M059J (cell line): ENCODE results near the gene PIAS1. TPM values are rescaled to one million over a fixed set of nuclear protein-coding genes. Genes with fewer than 3 reads are reported as not detected.
"Not testable (repeated sequence)": the region's sequence is repeated elsewhere in the genome, so short reads cannot be mapped to it uniquely, and the experiment has no call there.

Experiments used
- DNase-seq: peaks from one replicate; pipeline ENCODE4 v3.0.0-alpha.2; 2012; ENCODE audit warnings: low read depth
- total RNA-seq: library from RNA; depleted of rRNA; stranded (reverse); fragments of >200 nt; shearing (Covaris generic); gene quantifications from 2 replicates; pipeline ENCODE4 v1.2.3, GENCODE V29; 2014

Gene PIAS1
- total RNA-seq, 1 experiment from 2014 or later: 42.1 TPM

GRCh38 chr15:68218331-68218730 is 164.2 kb downstream of the PIAS1 start:
- no peak for DNase-seq

DNA sequence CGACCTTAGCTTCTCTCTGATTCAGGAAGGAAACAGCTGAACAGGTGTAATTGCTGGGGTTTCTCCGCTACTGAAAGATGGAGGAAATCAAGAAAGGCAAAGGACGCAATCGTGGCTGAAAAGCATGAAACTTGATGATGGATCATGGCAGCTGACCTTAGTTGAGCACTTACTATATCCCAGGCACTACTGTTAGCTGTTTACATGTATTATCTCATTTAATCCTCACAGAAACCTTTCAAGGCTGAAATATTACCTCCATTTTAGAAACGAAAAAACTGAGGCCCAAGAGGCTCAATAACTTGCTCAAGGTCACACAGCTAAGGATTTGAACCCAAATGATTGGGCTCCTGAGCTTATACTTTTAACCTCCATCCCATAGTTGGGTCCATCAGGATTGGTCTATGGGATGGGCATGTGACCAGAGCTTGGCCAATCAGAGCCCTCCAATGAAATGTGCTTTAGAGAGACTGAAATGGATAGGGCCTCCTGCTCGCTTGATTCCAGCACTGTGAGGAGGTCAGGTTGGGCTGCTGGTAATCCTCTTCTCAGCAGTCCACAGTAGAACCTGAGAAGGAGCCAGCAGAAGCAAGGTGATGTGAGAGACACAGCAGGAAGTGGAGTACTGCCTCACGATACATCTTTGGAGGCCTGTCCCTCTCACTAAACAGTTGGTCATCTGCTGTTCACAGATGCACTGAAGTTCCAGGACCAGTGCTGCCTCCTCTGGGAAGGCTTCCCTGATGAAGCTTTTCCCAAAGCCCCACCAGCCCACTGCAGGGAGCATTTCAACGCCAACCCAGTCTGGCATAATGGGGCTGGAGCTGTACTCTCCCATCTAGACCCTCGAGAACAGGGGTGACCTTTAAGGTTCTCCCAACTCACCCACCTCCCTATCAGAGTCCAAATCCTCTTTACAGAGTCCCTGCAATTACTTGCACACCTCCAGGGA is 165.0 kb downstream of the PIAS1 start:
- no peak for DNase-seq

DNA sequence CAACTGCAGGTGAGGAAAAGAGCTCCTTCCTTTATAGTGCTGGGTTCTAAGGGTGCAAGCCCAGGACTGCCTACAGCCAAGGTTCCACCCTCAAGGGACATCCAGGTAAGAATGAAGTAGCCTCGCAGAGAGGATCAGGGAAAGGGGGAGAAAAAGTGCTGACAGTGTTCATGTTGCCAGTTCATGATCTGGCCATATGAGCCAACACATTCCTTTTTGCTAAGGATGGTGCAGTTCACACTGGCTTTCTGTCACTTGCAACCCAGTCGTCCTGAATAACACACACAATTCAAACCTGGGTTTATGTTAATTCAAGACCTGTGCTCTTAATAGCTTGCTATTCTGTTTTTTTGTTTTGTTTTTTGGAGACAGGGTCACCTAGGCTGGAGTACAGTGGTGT is 166.4 kb downstream of the PIAS1 start:
- DNase-seq: no peak

- DNase-seq: no peak
Measured at GRCh38 chr15:68220967-68221366, 166.9 kb downstream of the PIAS1 start.

GRCh38 chr15:68221530-68222431 is 167.7 kb downstream of the PIAS1 start:
- DNase-seq: not testable (repeated sequence)

- not testable (repeated sequence) for DNase-seq
Measured at GRCh38 chr15:68222432-68222743, 168.3 kb downstream of the PIAS1 start.

DNA sequence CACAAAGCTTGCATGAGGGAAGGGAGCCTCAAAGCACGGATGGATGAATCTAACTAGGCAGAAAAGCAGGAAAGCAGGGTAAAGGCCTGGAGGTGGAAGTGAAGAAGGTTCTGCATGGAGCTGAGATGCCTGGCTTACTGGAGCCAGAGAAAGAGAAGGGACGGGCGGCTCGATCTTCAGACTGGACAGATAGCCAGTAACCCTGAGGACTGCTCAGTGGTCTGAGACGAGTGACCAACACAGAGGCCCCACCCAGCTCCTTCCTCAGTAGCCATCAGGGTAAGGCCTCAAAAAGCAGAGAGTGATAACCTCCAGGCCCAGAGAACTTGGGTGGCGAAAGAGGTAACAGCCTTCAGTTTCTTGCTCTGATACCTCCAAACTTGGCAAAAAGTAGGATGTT is 169.1 kb downstream of the PIAS1 start:
- no peak for DNase-seq

DNA sequence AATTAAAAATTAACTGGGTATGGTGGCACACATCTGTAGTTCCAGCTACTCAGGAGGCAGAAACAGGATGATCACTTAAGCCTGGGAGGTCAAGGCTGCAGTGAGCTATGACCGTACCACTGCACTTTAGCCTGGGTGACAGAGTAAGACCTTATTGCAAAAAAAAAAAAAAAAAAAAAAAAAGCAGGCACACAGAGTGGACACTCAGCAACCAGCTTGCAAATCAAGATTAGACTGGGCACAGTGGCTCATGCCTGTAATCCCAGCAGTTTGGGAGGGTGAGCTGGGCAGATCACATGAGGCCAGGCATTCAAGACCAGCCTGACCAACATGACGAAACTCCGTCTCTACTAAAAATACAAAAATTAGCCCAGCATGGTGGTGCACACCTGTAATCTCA is 170.0 kb downstream of the PIAS1 start:
- no peak for DNase-seq

DNA sequence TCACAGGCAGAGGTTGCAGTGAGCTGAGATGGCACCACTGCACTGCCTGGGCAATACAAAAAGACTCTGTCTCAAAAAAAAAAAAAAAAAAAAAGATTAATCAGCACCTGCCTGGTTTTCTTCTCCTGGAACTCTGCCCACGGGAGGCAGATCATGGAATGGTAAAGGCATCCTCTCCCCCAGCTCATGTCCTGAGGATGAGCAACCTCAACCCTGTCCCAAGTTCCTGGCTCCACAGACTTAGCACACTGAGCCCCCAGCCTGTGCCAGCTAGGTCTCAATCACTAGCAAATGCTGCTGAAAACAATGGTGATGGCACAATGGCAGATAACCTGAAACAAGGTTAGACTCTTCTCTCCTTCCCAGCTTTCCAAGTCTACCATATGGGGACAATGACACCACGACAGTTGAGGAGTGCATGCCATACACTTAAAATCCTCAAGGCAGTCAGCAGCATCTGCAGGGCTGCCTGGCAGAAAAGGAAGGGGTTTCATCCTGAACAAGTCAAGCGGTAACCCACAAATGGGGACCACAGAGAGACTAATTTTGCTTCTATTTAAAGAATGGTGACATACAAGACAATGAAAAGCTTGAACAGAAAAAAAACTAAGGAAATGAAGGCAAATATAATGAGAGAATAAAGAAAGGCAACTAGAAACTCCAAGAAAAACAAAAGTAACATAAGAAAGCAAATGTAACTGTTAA is 170.6 kb downstream of the PIAS1 start:
- DNase-seq: no peak

GRCh38 chr15:68225442-68225841 is 171.3 kb downstream of the PIAS1 start:
- not testable (repeated sequence) for DNase-seq

GRCh38 chr15:68227643-68228142 is 173.6 kb downstream of the PIAS1 start:
- no peak for DNase-seq

DNA sequence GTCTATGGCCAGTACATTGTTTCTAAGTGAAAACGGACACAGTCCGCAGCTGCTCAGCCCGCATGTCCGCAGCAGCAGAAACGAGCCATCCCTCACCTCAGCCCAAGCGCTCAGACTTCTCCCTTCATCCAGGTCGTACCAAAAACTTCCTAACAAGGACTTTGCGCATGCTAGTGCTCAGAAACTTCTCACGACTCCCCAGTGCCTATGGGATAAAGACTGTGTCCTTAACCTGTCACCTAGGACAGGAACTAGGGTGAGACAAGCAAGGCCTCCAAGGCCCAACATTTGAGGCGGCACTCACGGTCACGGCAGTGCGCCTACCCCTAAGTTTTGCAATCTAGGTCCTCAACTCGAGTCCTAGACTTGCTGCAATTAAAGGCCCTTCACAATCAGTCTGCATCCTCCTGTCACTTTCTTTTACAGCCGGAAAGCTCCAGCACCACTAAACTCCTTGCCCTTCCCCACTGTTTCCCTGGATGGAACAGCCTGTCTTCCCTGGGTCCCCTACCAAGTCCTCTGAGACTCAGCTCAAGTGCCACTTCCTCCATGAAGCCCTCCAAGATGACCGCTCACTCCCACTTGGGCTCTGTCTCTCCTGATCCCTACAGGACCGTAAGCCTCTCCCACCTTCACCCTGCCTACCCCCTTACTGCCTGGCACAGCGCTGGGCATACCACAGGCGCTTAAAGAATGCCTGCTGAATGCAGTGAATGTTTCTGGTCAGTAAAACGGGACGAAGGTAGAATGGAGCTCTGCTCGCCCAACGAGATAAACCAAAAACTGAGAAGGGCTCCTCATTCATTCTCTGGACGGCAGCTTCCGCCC is 174.2 kb downstream of the PIAS1 start:
- DNase-seq: no peak

- peak; percentile 38 for DNase-seq
Measured at GRCh38 chr15:68228971-68229385, 174.9 kb downstream of the PIAS1 start.

- DNase-seq: peak; percentile 72
Measured at GRCh38 chr15:68229386-68230156, 175.5 kb downstream of the PIAS1 start, which contains the start of gene CLN6. Gene CLN6, minus strand, starts transcription at chr15:68229728. Its CDS starts 144 bp downstream, at chr15:68229584.

DNA sequence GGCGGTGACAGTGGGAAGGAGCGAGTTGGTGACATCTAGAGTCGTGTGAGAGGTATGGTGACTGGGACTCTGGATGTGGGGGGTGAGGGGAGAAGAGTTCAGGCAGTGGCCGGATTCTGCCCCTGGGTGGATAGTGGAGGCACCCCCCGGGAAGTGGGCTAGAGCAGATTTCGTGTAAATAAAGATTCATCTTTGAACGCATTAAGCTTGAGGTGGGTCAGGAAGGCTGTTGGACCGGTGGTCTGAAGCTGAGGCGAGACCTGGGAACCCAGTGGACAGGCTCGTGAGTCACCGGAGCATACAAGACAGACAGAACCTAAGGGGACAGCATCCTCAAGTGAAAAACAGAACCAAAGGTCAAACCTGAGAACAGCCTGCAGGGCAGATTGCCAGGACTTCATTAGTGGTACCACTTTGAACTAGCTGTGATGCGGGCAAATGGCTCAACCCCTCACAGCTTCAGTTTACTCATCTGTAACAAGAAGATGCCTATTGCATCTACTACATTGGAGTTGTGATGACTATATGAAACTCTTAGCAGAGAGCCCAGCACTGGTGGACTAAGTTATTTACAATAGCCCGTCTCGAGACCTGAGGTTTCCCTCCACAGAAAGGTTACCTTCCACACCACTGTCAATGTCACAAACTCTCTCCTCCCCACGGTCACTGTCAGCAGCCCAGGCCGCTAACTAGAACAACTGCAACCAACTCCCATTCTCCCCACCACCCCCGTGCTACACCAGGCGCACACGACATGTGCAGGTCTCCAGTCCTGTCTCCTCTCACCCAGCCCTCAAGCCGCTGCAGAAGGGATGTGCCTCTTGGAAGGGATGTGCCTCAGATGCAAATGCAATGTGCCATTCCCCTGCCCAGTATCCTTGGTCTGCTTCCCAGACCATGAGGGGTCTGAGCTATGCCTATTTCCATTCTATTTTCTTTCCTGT is 176.3 kb downstream of the PIAS1 start:
- peak; percentile 26 for DNase-seq

DNA sequence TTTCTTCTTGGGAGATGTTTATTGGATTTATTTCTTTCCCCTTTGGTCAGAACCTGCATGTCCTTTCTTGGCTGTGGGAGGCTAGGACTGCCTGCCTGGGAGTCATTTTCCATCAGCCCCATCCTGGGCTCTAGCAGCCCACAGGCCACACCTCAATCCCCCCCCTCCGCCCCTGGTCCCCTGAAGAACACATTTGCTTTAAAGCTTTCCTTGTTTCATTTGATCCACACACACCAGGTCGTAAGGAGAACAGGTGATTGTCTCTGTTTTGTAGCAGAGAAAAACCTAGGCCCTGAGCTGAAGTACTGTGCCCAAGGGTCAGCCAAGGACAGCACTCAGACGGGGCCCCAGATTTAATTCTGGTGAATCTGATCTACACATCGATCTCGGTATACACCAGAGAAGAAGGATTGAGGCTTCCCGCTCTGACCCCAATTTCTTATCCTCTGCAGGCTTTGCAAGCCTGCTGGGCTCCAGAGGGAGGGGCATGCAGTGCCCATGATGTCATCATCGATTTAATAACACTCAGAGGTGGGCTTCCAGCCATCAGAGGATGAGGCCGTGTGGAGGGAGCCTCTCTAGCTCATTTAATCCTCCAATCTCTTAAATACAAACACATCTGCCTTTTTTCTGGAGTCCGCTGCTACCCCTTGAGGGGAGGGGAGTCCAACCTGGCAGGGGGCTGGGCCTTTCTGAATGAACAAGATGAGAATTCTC is 177.1 kb downstream of the PIAS1 start:
- DNase-seq: no peak

GRCh38 chr15:68232449-68232848 is 178.3 kb downstream of the PIAS1 start:
- DNase-seq: no peak

- DNase-seq: no peak
Measured at GRCh38 chr15:68232937-68233336, 178.8 kb downstream of the PIAS1 start.
